ENCODE results near the gene PXDN.

DNA sequence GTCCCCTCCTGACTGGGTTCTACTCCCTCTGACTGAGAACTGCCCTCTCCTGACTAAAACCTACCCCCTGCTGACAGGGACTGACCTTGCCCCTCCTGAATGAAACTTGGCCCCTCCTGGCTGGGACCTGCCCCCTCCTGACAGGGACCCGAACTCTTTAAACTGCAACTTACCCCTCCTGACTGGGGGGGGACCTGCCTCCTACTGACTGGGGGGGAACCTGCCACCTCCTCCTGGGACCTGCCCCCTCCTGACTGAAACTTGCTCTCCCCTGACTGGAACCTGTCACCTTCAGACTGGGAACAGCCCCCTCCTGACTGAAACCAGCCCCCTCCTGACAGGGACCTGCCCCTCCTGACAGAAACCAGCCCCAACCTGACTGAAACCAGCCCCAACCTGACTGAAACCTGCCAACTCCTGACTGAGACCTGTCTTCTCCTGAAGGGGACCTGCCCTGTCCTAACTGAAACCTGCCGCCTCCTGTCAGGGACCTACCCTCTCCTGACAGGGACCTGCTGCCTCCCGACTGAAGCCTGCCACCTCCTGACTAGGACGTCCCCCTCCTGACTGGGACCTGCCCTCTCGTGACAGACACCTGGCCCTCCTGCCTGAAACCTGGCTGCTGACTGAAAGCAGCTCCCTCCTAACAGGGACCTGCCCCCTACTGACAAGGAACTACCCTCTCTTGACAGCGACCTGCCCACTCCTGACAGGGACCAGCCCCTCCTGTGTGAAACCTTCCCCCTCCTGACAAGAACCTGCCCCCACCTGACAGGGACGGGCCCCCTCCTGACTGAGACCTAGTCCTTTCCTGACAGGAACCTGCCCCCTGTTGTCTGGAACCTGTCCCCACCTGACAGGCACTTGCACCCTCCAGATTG lies 87.1 kb downstream of the PXDN start:
- no peak for TF ChIP-seq EZH2 (IDR thresholded peaks at IDR 0.05; ENCODE audit: borderline replicate concordance, insufficient read depth, low read depth, low read length, poor library complexity, severe bottlenecking)
- TF ChIP-seq, protein P1, sequence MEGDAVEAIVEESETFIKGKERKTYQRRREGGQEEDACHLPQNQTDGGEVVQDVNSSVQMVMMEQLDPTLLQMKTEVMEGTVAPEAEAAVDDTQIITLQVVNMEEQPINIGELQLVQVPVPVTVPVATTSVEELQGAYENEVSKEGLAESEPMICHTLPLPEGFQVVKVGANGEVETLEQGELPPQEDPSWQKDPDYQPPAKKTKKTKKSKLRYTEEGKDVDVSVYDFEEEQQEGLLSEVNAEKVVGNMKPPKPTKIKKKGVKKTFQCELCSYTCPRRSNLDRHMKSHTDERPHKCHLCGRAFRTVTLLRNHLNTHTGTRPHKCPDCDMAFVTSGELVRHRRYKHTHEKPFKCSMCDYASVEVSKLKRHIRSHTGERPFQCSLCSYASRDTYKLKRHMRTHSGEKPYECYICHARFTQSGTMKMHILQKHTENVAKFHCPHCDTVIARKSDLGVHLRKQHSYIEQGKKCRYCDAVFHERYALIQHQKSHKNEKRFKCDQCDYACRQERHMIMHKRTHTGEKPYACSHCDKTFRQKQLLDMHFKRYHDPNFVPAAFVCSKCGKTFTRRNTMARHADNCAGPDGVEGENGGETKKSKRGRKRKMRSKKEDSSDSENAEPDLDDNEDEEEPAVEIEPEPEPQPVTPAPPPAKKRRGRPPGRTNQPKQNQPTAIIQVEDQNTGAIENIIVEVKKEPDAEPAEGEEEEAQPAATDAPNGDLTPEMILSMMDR (IDR thresholded peaks at IDR 0.05), result no peak
